ENCODE results near the gene EIF1AD.

- TF ChIP-seq, protein P1, sequence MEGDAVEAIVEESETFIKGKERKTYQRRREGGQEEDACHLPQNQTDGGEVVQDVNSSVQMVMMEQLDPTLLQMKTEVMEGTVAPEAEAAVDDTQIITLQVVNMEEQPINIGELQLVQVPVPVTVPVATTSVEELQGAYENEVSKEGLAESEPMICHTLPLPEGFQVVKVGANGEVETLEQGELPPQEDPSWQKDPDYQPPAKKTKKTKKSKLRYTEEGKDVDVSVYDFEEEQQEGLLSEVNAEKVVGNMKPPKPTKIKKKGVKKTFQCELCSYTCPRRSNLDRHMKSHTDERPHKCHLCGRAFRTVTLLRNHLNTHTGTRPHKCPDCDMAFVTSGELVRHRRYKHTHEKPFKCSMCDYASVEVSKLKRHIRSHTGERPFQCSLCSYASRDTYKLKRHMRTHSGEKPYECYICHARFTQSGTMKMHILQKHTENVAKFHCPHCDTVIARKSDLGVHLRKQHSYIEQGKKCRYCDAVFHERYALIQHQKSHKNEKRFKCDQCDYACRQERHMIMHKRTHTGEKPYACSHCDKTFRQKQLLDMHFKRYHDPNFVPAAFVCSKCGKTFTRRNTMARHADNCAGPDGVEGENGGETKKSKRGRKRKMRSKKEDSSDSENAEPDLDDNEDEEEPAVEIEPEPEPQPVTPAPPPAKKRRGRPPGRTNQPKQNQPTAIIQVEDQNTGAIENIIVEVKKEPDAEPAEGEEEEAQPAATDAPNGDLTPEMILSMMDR (conservative IDR thresholded peaks at IDR 0.05; ENCODE audit: low read depth in 2 of 2), result no peak
- no peak for TF ChIP-seq JUNB (IDR thresholded peaks at IDR 0.05; ENCODE audit: unreplicated experiment)
- TF ChIP-seq EZH2phosphoT487 (IDR thresholded peaks at IDR 0.05; ENCODE audit: unreplicated experiment), result no peak
- TF ChIP-seq REST (IDR thresholded peaks at IDR 0.05; ENCODE audit: unreplicated experiment), result no peak
- TF ChIP-seq EZH2 (IDR thresholded peaks at IDR 0.05; ENCODE audit: low read depth, unreplicated experiment), result no peak
- no peak for TF ChIP-seq CREB1 (CRISPR knock-in tag; IDR thresholded peaks at IDR 0.05; ENCODE audit: low read depth)
- TF ChIP-seq POLR2AphosphoS5 (IDR thresholded peaks at IDR 0.05; ENCODE audit: low read depth), result no peak
- TF ChIP-seq STAT1 (IDR thresholded peaks at IDR 0.05; ENCODE audit: unreplicated experiment), result no peak
- TF ChIP-seq ETS1 (IDR thresholded peaks at IDR 0.05), result no peak
- TF ChIP-seq ZNF114 (CRISPR knock-in tag; IDR thresholded peaks at IDR 0.05), result no peak
Measured at GRCh38 chr11:66008468-66009101, 6.6 kb upstream of the EIF1AD start.
